NCI-H2227 (cell line): Measurements from ENCODE around the gene NNT.
"Not testable (repeated sequence)": the region's sequence is repeated elsewhere in the genome, so short reads cannot be mapped to it uniquely, and the experiment has no call there.

ENCODE experiments used
- DNase-seq: peaks from one replicate; lab custom pipeline; 2025; ENCODE audit not compliant: unreplicated experiment; lab: John Stamatoyannopoulos, UW

Gene NNT

GRCh38 chr5:43582082-43583005, 20.6 kb upstream of the NNT start:
- DNase-seq = no peak

- DNase-seq = no peak
Measured at GRCh38 chr5:43583724-43584123, 19.3 kb upstream of the NNT start.

DNA sequence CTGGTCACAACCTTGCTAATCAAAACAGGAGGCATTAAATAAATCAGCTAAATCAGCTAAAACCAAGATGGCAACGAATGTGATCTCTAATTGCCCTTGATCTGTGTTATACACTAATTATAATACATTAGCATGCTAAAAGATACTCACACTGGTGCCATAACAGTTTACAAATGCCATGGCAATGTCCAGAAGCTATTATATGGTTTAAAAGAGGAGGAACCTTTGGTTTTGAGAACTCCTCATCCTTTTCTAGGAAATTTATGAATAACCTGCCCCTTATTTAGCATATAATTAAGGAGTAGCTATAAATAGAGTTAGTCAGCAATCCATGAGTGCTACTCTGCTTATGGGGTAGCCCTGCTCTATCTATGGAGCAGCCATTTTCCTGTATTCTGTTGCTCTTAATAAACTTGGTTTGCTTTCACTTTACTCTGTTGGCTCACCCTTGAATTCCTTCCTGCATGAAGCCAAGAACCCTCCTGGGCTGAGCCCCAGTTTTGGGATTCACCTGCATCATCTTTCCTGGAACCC, 18.7 kb upstream of the NNT start:
- no peak for DNase-seq

DNA sequence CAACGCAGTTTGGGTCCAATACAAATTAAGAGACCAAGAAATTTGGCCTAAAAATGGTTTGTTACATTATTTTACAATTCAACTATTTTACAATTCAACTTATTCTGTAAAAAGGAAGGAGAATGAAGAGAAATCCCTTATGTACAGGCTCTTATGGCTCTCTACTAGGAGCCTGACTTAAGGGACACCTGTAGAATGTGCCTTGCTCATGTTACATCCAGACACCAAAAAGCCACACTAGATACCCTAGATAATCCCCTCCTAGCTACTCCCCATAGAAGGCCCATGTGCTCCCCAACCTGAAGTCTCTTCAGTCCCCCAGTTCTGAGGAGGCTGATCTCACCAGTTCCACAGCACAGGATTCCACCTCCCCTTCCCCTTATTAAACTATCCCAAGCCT, 14.1 kb upstream of the NNT start:
- DNase-seq = no peak

GRCh38 chr5:43589310-43589709, 13.7 kb upstream of the NNT start:
- DNase-seq = no peak

DNA sequence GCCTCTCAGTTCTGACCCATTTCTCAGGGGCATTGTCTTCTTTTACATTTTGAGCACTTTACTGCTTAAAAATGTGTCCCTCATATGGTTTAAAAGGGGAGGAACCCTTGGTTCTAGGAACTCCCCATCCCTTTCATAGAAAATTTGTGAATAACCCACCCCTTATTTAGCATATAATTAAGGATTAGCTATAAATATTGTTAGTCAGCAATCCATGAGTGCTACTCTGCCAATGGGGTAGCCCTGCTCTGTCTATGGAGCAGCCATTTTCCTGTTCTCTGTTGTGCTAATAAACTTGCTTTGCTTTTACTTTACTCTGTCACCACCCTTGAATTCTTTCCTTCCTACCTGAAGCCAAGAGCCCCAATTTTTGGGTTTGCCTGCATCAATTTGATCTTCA, 12.3 kb upstream of the NNT start:
- no peak for DNase-seq

DNA sequence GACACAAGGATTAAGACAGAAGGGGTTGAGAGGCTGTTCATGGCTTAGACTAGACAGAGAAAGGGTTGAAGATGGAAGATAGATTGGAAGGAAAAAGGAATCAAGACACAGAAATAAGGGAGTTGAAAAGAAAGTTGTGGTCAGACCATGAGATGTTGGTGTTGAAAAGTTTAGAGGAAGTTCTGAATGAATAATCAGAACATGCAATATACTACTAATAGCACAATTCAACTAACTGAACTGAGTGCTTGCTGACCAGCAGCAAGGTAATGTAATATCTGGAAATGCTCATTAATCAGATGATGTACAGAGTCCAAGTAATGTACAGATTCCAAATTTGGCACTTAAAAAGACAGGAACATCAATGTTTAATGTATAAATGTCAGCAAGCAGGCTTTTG, 10.6 kb upstream of the NNT start:
- no peak for DNase-seq

DNA sequence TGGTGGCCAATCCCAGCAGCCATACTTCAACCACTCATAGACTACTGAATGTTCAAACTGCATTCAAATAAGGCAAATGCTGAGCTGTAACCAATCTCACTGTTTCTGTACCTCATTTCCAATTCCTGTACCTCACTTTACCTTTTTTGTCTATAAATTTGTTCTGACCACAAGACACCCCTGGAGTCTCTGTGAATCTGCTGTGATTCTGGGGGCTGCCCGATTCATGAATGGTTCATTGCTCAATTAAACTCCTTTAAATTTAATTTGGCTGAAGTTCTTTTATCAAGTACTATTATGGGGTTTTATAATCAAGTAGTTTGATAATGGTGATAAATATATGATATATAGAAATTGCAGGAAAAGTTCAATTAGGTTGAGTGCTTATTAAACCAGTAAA, 4.1 kb upstream of the NNT start:
- not testable (repeated sequence) for DNase-seq

DNA sequence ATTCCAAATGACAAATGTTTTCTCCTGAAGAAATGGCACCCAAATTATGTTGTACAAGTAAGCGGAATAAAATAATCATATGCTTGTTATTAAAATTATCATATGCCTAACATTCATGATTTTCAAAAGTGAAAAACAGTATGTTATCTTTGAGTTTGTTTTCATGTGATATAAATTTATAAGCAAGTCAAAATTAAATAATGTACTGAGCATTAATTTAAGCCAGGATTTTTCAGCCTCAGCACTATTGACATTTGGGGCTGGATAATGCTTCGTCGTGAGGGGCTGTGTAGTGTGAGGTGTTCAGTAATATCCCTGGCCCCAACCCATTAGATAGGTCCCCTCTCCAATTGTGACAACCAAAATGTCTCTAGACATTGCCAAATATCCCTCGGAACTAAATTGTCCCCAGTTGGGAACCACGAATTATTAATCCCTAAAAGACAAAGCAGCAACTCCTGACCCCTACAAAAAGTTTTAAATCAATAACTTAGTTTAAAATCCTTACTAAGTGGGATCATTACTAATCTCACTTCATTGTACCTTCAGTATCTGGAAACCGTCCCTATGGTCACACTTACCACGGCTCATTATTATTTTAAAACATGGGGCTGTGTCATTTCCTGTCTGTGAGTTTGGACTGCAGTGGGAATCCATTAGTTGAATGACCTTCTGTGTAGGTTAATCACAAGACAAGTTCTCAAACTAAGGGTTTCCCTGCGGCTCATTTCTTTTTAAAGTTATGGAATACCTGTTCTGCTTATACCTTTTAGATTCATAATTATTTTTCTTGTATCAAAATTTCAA, 1.3 kb upstream of the NNT start:
- no peak for DNase-seq

GRCh38 chr5:43603344-43604217, 601 bp downstream of the NNT start:
- DNase-seq = peak; percentile 76

DNA sequence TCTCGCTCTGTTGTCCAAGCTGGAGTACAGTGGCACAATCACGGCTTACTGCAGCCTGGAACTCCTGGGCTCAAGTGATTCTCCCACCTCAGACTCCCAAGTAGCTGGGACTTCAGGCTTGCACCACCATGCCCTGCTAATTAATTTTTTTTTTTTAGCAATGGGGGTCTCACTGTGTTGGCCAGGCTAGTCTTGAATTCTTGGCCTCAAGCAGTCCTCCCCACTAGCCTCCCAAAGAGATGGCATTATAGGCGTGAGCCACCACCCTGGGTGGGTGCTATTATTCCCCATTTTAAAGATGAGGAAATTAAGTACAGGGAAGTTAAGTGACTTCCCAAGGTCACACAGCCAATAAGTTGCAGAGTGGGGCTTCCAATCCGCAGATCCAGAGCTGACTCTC, 1.7 kb downstream of the NNT start:
- no peak for DNase-seq

- DNase-seq = no peak
Measured at GRCh38 chr5:43606351-43606750, 3.4 kb downstream of the NNT start.

- DNase-seq = no peak
Measured at GRCh38 chr5:43608406-43608805, 5.4 kb downstream of the NNT start.

DNA sequence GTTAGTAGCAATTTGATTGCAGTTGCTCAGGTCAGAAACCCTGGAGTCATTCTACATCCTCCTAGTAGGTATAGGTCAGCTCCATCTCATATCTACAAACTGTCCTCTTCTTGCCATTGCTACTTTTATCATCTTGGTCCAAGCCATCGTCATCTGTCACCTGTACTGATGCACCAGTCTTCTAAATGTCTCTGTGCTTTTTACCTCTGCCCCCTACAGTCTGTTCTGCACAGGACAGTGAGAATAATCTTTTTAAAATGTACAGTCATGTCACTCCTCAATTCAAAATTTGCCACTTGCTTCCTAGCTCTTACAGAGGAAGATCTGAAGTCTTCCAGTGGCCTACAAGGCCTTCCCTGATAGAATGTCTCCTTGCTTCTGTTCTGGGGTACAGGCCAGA, 6.8 kb downstream of the NNT start:
- DNase-seq = no peak

- DNase-seq = no peak
Measured at GRCh38 chr5:43613370-43613769, 10.4 kb downstream of the NNT start.

DNA sequence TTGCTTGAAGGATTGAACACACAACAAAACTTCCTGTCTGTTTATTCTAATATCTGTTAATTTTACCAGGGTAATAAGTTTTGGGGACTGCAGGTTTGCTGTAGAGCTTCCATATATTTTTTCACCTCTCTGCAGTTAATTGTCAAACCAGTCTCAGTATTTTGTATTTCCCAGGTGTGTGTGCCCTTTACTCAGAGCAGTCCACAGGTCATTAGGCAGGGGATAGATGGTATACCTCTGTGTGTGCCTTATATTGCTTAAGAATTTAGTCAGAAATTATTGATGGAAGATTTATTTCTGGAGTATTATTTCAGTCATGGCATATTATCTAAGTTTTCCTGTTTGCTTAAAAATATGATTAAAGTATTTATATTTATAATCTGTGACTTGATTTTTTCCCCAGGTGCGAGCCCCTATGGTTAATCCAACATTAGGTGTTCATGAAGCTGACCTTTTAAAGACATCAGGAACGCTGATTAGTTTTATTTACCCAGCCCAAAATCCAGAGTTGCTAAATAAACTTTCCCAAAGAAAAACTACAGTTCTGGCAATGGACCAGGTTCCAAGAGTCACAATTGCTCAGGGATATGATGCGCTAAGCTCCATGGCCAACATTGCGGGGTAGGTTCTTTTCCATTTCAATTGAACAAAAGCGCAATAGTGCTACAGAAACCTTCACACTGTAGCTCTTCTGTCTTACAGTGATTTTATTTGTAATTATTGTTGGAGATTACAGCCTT, 12.6 kb downstream of the NNT start:
- DNase-seq = no peak

DNA sequence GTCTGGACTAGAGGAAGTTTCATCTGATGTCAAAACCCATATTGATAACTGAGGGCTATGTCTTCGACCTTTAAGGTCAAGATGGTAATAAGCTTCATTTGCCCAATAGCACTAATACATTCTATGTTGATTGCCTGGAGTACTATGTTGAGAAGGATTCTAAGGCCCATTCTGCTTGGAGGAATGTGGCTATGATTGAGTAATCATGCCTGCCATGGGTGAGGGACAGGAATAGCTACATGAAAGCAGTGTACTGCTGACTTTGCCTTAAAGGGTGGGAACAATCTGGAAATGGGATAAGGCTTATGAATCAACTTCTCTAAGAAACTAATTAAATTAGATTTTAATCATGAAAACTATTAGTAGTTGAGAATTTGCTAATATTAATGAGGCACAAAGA, 13.6 kb downstream of the NNT start:
- DNase-seq = no peak

GRCh38 chr5:43619380-43619779, 16.4 kb downstream of the NNT start:
- no peak for DNase-seq

DNA sequence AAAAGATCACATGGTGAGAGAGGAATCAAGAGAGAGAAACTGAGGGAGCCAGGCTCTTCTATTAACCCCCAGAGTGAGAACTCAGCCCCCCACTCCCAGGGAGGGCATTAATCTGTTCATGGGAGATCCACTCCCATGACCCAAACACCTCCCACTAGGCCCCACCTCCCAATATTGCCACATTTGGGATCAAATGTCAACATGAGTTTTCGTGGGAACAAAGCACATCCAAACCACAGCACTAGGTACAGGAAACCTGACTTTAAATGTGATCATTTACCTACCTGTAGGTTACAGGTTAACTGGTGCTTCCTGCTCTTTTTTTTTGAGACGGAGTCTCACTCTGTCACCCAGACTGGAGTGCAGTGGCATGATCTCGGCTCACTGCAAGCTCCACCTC, 16.9 kb downstream of the NNT start:
- DNase-seq = no peak

- DNase-seq = no peak
Measured at GRCh38 chr5:43620944-43621505, 18.0 kb downstream of the NNT start.
